HG03342 (cell line): ENCODE data around the gene TMEM256.

Source experiments
- ATAC-seq: cut with Tn5 transposase; IDR thresholded peaks from one replicate; pipeline ENCODE4 v1.9.1; 2021; ENCODE audit warnings: mild to moderate bottlenecking, moderate library complexity; ENCODE audit not compliant: unreplicated experiment

Gene TMEM256

DNA sequence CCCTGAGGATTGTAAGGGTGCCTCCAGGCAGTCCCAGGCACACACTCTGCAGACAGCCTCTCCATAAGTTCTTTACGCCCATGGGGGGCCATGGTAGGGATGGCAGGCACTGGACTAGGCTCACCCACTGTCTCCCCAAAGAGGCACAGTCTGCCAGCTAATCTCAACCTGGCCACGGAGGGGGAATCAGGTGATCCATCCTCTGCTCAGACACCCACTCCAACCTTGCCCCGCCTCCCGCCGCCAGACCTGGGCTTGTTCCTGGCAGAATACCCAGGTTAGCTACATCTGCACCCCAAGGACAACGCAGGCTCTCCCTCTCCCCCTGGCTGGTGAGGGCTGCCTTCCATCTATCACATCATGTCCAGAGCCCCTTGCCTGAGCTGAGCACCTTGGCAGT is 5.0 kb upstream of the TMEM256 start:
- no peak for ATAC-seq

DNA sequence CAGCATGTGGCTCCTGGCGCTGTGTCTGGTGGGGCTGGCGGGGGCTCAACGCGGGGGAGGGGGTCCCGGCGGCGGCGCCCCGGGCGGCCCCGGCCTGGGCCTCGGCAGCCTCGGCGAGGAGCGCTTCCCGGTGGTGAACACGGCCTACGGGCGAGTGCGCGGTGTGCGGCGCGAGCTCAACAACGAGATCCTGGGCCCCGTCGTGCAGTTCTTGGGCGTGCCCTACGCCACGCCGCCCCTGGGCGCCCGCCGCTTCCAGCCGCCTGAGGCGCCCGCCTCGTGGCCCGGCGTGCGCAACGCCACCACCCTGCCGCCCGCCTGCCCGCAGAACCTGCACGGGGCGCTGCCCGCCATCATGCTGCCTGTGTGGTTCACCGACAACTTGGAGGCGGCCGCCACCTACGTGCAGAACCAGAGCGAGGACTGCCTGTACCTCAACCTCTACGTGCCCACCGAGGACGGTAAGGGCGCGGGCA is 4.4 kb upstream of the TMEM256 start:
- ATAC-seq: no peak

DNA sequence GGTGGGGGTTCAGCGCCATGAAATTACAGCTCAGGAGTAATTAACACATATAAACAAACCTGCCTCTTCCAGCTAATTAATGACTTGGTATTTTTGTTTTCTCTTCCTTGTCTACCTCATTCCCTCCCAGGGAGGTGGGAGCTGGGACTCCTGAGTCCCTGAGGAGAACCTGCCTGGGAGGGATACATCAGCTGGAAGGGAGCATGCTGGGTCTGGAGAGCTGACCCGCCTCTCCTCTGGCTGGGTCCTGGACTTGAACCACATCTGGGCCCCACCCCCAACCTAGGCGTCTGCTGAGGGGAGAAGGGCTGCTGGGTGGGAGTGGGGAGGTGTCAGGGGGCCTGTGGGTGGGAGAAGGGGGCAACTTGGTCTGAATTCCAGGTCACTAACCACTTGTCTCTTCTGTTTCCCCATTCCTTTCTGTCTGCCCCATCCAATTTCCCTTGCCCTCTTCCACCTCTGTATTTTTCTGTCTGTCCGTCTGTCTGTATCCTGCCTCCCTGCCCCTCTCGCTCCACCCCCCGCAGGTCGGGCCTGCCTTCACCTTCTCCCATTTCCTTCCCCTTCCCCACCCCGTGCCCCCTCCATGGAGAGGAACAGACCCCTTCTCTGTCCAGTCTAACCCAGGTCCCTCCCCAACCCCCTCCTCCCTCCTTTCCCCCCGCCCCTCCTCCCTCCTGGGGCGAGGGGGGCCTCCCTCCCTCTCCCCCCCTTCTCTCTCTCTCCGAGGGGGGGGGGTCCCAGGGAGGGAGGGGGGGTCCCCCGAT is 3.8 kb upstream of the TMEM256 start, which contains the start of gene NLGN2:
Gene NLGN2, plus strand, starts transcription at position 361 of the 767 bp plus-strand sequence. CDS start 411 bp downstream, outside the sequence.
- no peak for ATAC-seq

DNA sequence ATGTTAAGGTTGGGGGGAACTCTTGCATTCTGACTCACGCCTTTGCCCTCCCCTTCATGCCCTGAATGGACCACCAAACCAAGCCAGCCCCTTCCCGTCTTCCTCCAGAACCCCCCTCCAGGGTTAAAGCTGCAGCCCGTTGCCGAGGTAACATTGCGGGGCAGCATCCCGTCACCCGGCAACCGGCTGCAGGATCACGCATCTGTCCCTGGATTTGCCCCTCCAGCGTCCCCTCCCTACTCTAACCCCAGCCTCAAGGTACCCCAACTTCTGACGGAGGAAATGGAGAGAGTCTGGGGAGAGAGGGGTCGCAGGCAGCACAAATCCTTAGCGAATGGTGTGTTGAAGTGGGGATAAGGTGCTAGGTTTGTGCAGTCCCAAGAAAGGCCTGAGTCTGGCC is 3.2 kb upstream of the TMEM256 start:
- no peak for ATAC-seq

DNA sequence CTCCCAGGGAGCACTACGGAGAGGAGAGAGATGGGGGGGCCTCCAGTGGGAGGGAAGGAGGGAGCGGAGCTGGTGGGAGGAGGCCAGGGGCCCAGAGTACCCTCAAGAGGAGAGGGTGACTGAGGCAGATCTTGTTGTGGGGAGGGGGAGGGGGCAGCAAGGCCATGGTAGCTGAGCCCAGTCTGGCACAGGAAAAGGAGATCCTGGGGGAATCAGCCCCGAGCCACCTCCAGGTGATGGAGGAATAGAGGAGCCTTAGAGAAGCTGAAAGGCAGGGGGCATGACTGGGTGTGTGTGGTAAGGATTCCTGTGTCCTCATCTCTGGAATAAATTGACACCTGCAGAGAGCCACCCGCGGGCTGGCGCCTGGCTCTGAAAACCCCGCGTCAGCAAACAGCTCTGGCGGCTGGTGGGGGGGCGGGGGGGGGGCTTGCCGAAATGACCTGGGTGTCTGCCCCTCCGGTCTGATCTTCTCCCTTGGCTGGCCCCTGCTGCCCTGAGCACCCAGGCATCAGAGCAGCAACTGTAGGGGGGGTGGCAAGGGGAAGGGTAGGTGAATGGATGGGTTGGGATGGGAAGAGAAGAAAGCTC is 2.4 kb upstream of the TMEM256 start:
- ATAC-seq: no peak

DNA sequence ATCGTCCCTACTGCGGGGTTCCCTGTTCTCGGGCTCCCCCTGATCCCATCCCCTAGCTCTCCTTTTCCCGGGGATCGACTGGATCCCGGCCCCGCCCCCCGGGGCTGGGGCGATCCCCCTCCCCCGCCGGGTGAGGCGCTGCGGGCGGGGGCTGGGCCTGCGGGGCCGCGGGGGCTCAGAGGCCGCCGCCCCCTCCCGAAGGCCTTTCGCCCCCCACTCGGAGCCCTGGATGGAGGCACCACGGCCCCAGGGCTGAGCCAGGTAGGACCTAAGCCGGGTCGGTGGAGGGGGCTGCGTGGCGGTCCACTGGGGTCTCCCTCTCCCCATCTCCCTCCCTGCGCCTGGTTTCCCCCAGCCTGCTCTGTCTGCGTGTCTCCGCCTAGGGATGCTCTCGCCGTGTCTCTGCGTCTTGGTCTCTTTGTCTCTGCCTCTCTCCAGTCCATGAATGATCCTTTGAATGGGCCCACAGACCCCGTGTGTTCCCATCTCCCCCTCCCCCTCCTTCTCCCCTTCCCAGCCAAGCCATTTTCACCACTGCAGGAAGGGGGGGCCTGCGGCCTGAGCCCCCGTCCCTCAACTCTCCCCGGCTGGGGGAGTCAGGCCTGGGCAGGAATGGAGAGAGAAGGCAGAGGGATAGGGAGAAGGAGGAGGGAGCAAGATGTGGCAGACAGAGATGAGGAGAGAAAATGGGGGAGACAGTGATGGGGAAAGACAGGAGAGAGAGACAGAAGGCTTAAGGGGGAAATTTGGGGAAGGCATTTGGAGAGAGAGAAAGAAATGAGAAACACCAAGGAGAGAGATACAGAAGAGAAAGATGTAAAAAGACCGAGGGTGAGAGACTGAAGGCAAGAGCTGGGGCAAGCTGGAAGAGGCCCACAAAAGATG is 1.7 kb upstream of the TMEM256 start:
- ATAC-seq: no peak

DNA sequence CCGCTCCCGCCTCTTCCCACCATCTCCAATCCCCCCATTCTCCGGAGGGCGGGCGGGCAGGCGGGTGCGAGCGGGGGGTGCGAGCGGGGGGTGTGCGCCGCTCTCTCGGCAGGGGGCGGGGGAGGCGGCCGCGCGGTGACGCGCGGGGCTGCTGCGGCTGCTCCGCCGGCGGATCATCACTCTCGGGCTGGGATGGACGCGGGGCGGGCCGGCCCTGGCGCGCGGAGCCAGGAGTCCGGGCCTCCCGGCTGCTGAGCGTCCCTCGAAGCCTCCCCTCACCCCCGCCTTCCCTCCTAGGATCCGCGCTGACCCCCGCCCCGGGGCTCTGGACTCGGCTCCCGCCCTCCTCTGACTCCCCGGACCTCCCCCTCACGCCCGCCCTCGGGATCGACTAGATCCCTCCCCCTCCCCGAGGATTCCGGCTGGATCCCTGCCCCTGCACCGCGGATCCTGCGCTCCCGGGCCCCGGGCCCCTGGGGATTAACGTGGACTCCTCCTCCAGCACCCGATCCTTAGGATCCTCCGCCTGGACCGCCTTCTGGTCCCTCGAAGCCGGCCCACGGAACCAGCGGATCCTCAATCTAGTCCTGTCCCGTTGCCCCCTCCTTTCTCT is 946 bp upstream of the TMEM256 start:
- ATAC-seq: peak; percentile 15

DNA sequence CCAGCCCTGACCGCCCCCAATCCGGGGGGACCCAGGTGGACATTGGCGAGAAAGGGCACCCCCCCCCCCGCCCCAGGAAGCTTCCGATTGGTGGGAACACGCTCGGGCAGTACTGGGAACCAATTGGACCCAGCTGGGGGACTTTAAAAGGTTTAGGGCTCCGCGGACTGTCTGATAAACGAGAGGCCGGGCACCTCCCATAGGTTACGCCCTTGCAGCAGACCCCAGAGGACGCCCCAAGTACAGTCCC is 245 bp downstream of the TMEM256 start:
- no peak for ATAC-seq

DNA sequence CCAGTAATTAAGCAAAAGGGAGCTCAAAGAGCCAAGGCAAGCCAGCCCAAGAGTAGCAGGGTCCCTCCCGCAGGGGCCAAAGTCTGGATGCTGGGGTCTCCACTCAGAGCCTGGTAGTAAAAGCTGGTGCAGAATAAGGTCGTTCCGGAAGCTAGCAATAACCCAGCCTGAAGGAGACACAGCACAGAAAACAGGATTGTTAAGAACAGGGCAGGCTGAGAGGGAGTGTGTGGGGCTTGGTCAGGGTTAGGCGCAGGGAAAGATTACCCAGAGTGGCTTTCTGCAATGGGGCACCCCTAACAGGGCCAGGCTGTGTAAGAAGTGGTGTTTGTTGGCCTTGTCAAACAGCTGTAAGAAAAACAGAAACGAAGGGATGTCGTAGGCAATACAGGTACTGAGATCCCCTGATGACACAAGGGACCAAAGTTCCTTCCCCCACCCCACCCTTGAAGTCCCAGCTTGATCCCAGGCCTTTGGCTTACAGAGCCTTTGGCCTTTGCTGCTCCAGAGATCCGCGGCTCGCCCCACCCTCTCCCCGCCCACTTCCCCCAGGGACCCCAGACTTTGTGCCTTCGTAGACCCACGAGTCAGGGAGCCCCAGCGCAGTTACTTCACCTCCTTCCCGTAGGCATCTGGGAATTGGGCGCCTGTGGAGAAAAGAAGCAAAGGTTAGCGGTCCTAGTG is 712 bp downstream of the TMEM256 start:
- ATAC-seq: no peak

DNA sequence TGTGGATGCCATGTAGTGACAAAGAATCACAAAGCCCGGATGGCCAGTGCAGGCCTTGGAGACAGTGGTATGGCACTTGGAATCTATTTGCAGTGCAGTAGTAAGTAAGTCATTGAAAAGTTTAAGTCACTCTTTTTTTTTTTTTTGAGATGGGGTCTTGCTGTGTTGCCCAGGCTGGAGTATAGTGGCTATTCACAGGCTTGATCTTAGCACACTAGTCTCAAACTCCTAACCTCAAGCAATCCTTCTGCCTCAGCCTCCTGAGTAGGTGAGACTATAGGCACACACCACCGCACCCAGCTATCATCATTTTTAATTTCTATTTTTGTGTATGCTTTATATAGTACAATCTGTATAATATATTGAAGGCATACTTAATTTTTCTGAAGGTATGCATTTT is 5.3 kb downstream of the TMEM256 start:
- ATAC-seq: no peak

DNA sequence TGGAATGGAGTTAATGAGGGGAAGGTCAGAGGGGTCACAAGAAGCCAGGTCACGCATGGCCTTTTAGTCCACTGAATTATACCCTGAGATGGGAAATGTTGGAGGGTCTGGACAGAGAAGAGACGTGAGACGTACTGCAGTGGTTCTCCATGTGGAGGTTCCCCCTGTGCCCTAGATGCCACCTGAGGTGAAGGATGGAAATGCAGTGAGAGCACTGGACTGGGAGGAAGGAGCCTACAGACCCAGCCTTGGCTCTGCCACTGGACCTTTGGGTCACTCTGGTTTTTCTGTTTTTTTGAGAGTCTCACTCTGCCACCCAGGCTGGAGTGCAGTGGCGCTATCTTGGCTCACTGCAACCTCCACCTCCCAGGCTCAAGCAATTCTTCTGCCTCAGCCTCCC is 7.8 kb downstream of the TMEM256 start:
- ATAC-seq: no peak

DNA sequence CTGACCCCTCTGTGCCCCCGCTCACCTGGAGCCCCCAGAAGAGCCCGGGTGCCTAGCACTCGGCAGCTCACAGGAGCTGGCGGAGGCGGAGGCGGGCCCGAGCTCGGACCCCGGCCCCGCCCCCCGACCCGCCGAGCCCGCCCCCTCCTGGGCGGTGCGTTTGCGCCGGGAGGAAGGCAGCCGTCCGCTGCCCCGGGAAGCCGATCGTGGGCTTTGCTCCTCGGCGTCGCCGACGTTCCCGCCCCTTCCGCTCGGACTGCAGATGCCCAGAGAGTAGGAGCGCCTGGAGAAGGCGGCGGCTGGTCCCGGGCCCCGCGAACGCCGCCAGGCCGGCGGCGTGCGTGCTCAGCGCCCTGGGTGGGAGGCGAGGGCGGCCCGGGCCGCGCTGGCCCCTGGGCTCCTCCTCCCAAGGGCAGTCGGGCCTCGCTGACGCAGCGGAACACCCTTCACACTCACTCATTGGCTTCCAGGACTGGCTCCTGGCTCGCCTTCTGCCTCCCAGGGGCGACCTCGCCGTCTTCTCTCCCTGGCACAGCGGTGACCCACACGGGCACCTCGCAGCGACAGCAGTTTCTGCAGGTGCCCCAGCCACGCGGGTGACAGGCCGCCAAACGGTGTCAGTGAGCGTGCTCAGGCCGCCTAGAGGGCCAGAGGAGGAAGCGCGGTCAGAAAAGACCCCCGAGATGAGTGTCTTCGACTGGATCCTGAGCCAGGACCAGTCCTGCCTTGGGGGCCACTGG is 9.3 kb downstream of the TMEM256 start, which contains the start of gene PLSCR3:
Gene PLSCR3, minus strand, starts transcription at position 74 of the 740 bp plus-strand sequence. CDS start 415 bp downstream, outside the sequence.
- peak; percentile 72 for ATAC-seq

DNA sequence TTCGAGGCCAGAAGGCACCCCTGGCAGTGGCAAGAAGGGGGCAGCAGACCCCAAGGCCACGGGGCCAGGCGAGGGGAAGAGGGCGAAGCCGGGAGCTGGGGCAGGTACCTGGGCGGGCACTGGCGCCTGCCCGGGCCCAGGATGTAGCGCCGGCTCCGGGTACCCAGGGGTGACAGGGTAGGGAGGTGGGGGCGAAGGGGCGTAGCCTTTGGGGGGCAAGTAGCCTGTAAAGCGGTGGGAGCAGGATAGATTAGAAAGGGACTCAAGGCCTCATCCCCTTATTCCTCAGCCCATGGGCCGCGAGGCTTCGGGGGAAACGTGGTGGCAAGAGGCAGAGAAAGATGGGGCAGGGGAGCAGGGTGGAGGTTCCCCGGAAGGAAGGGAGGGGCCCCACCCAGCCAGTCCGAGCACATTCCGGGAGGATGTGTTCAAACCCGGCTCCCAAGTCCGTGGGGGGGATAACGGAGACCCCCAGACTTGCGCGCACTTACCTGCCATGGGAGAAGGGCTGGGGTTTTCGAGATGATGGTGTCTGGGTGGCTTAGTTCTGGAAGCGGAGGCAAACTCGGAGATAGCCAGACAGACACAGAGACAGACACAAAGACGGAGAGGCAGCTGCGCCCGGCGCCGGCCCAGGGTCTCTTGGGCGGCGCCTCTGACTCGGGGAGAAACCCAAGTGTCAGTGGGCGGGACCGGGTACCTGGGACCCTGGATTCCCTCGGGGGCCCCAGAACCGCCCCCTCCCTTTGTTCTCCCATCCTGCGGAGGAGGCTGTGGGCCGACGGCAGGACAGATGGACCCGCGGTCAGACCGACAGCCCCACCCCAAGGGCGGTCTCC is 10.1 kb downstream of the TMEM256 start:
- ATAC-seq: peak; percentile 39

DNA sequence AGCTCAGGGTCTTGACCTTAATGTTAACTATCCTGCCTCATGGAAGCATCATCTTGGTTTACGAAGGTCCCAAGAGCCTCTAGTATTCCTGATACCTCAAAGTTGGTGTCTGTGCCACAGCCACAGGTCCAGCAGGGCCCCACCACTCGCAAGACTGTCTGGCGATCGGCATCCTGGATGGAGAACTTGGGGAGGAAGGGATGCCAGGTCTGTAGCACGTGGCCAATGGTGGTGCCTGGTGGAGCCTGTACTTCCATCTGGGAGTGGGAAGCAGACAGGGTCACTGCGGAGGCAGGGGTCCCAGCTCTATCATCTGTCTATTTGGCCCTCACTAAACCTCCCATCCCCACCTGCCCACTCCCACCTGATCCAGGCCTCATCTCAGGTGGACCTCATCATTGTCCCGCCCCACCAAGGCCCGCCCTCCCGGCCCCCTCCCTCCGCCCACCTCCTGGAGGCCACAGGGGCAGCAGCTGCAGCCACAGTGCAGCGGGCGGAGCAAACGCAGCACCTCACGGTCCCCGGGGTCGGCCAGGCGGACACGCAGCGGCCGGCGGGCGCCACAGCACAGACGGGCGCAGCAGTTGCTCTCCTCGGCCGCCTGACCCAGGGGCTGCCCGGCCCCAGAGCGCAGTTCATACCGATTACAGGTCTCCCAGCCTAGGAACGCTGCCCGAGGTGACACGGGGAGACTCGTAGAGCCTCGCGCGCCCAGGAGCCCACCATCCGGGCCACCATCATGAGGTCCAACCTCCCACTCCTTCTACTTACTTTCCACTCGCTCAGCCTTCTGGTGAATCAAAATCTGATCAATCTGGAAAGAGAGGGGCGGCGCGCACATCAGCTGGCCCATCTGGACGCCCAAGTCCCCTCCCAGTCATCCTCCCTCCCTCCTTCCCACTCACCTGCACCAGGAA is 10.9 kb downstream of the TMEM256 start:
- ATAC-seq: no peak

DNA sequence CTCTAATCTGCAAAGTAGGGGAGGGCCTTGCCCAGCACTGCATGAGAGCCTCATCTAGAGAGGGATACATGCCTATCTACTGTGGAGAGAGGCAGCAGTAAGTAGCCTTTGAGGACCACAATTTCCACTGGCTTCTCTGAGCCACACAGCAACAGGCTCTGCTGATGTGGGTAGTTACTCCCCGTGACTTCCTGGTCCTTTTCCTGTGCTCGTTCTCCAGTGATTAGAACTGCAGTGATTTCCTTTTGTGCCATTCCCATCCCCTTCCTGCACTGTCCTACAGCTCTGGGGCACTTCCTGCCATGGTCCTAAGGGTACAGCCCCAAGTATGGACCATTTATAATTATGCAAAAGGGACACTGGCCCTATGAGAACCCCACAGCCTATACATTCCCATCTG is 12.6 kb downstream of the TMEM256 start:
- ATAC-seq: no peak

DNA sequence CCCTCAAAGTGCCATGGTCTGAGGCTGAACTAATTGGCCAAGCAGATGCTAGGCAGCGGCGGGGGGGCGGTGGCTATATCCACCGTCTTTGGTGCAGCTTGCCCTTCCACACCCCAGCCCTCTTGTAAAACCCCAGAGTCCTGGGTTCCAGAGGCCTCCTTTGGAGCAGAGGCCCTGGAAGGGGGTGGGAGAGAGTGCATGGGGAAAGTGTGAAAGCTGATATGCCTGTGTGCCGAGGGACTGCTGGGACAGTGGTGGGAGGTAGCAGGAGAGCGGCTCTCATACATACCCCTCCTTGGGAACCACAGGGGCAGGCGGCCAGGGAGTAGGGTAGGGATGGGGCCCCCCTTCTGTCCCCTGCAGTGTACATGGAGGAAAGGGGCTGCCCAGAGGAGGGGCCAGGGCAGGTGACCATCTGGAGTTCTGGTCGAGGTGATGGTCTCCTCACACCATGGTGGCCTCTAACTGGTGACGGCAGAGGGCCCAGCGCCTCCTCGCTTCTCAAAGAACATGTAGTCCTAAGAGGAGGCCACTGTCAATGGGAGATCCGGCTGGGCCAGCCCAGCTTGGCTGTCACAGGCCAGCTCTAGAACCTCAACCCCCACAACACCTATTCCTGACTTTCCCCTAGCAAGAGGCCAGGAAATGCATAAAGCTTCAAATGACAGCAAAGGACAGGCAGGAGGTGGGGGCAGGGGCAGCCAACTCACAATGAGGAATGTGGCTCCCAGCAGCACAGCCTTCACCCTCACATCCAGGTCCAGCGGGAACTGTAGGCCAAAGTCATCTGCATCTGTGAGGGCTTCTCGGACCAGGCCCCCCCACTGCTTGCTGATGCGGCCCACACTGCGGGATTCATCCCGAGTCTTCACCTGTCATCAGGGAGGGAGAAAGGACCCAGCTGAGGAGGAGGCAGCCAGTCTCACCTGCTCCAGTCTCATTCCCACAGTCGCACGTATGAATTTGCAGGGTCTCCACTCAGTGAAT is 13.7 kb downstream of the TMEM256 start:
- no peak for ATAC-seq

DNA sequence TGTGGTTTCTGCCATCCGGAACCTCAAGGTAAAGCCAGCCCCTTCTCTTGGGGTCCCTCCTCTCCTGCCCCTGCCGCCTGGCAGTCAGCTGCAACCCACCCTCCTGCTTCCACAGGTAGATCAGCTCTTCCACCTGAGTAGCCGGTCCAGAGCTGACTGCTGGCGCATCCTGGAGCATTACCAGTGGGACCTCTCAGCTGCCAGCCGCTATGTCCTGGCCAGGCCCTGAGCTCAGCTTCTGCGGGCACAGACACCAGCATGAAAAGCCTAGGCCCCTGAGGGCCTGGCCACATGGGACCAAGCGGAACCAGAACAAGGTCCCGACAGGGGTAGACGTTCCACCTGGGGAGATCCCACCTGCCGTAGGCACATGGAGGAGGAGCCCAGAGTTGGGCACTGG is 15.0 kb downstream of the TMEM256 start:
- ATAC-seq: no peak
